GM04504 (cell line): ENCODE results near the gene UMPS.
A peak's percentile ranks its signal among the peaks of the same experiment; 100 is the strongest.

Source experiments
- DNase-seq: peaks from one replicate; pipeline ENCODE4 v3.0.0-alpha.2; 2012; ENCODE audit warnings: low read depth

Gene UMPS

GRCh38 chr3:124763644-124764358 is 33.5 kb downstream of the UMPS start:
- DNase-seq, result no peak

GRCh38 chr3:124764746-124765145 is 34.5 kb downstream of the UMPS start:
- no peak for DNase-seq

GRCh38 chr3:124765197-124765840 is 35.1 kb downstream of the UMPS start:
- no peak for DNase-seq

GRCh38 chr3:124766113-124767095 is 36.2 kb downstream of the UMPS start:
- no peak for DNase-seq

GRCh38 chr3:124767264-124767663 is 37.0 kb downstream of the UMPS start:
- DNase-seq, result no peak

- no peak for DNase-seq
Measured at GRCh38 chr3:124767691-124768090, 37.4 kb downstream of the UMPS start.

GRCh38 chr3:124768812-124769211 is 38.6 kb downstream of the UMPS start:
- DNase-seq, result no peak

- no peak for DNase-seq
Measured at GRCh38 chr3:124769462-124769861, 39.2 kb downstream of the UMPS start.

- no peak for DNase-seq
Measured at GRCh38 chr3:124770336-124771082, 40.3 kb downstream of the UMPS start.

GRCh38 chr3:124771083-124771445 is 40.8 kb downstream of the UMPS start:
- no peak for DNase-seq

GRCh38 chr3:124772081-124772831 is 42.0 kb downstream of the UMPS start:
- peak; percentile 72 for DNase-seq

GRCh38 chr3:124773351-124774326 is 43.4 kb downstream of the UMPS start:
- no peak for DNase-seq

GRCh38 chr3:124774327-124774718 is 44.1 kb downstream of the UMPS start:
- DNase-seq, result peak; percentile 73

- no peak for DNase-seq
Measured at GRCh38 chr3:124774841-124775402, 44.7 kb downstream of the UMPS start.

GRCh38 chr3:124775877-124776276 is 45.6 kb downstream of the UMPS start:
- DNase-seq, result no peak

- DNase-seq, result no peak
Measured at GRCh38 chr3:124776856-124777255, 46.6 kb downstream of the UMPS start.

- DNase-seq, result no peak
Measured at GRCh38 chr3:124777762-124778470, 47.7 kb downstream of the UMPS start.

GRCh38 chr3:124779116-124779515 is 48.9 kb downstream of the UMPS start:
- no peak for DNase-seq

GRCh38 chr3:124779751-124780191 is 49.5 kb downstream of the UMPS start:
- no peak for DNase-seq
